IMR-90 (cell line): ENCODE results near the gene TMEM145. TPM values are rescaled to one million over a fixed set of nuclear protein-coding genes. Genes with fewer than 3 reads are reported as not detected.

Source experiments
- ATAC-seq: fragments of 200-7000 bp; cut with Tn5 transposase; 2 replicates; pipeline ENCODE4 v1.9.1; 2020; ENCODE audit warnings: low read depth, mild to moderate bottlenecking, moderate library complexity
- BruUV-seq: library from RNA; stranded (reverse); fragments of 400-500 nt; replicated peaks from 2 replicates; lab custom pipeline; 2021; lab: Mats Ljungman, UMichigan
- CTCF ChIA-PET: fragments of 300-600 bp; formaldehyde crosslinking; extraction: SDS; loops from one replicate; lab custom pipeline; 2021; ENCODE audit warnings: antibody characterized with exemption; lab: Yijun Ruan, JAX
- POLR2A ChIA-PET: fragments of 300-600 bp; sonication (Branson Sonifier 250); formaldehyde crosslinking; loops from one replicate; lab custom pipeline; 2022; ENCODE audit warnings: antibody characterized with exemption; ENCODE audit not compliant: unreplicated experiment; lab: Charles Lee
- DNase-seq: peaks from one replicate; pipeline ENCODE4 v3.0.0; 2013
- H2AFZ ChIP-seq: replicated peaks from 2 replicates; pipeline ENCODE3; 2013; ENCODE audit warnings: low read length, mild to moderate bottlenecking; ENCODE audit not compliant: poor library complexity
- H2AK5ac ChIP-seq: 2 replicates; pipeline ENCODE4 v1.6.1; 2013; ENCODE audit warnings: low read depth, low read length, inconsistent platforms
- H2AK9ac ChIP-seq: replicated peaks from 2 replicates; pipeline ENCODE3; 2013; ENCODE audit warnings: mild to moderate bottlenecking, low read depth, low read length, moderate library complexity; ENCODE audit not compliant: poor library complexity
- H2BK120ac ChIP-seq: 2 replicates; pipeline ENCODE4 v1.6.1; 2013; ENCODE audit warnings: low read depth, low read length, inconsistent platforms
- H2BK15ac ChIP-seq: 3 replicates; pipeline ENCODE4 v1.6.1; 2013; ENCODE audit warnings: low read depth, low read length, inconsistent platforms
- H2BK20ac ChIP-seq: 2 replicates; pipeline ENCODE4 v1.6.1; 2013; ENCODE audit warnings: low read depth, mild to moderate bottlenecking, inconsistent platforms, low read length, moderate library complexity
- H2BK5ac ChIP-seq: 2 replicates; pipeline ENCODE4 v1.6.1; 2013; ENCODE audit warnings: mild to moderate bottlenecking, low read depth, low read length, inconsistent platforms; ENCODE audit not compliant: poor library complexity, severe bottlenecking
- H3K14ac ChIP-seq: replicated peaks from 2 replicates; pipeline ENCODE4 v1.6.1; 2013; ENCODE audit warnings: low read depth, low read length, inconsistent platforms
- H3K18ac ChIP-seq: 2 replicates; pipeline ENCODE4 v1.6.1; 2013; ENCODE audit warnings: low read depth, low read length, control low read depth
- H3K23ac ChIP-seq: 2 replicates; pipeline ENCODE4 v1.6.1; 2013; ENCODE audit warnings: low read depth, low read length, inconsistent platforms
- H3K27ac ChIP-seq: 2 replicates; pipeline ENCODE4 v1.5.1; 2013; ENCODE audit warnings: mild to moderate bottlenecking, control low read depth, low read length; ENCODE audit not compliant: insufficient read depth
- H3K27me3 ChIP-seq: 2 replicates; pipeline ENCODE4 v1.6.1; 2013; ENCODE audit warnings: low read length; ENCODE audit not compliant: control insufficient read depth, insufficient read depth
- H3K36me3 ChIP-seq: 2 replicates; pipeline ENCODE4 v1.6.1; 2013; ENCODE audit warnings: low read length, mixed read lengths; ENCODE audit not compliant: control insufficient read depth, insufficient read depth
- H3K4ac ChIP-seq: 2 replicates; pipeline ENCODE4 v1.6.1; 2013; ENCODE audit warnings: low read depth, low read length, inconsistent platforms
- H3K4me1 ChIP-seq: 2 replicates; pipeline ENCODE4 v1.6.1; 2013; ENCODE audit warnings: low read length, mixed read lengths; ENCODE audit not compliant: control insufficient read depth, insufficient read depth
- H3K4me2 ChIP-seq: 2 replicates; pipeline ENCODE4 v1.6.1; 2013; ENCODE audit warnings: low read depth, mild to moderate bottlenecking, control low read depth, low read length, moderate library complexity
- H3K4me3 ChIP-seq: 2 replicates; pipeline ENCODE4 v1.5.1; 2013; ENCODE audit warnings: low read depth, mild to moderate bottlenecking, control low read depth, low read length, moderate library complexity; ENCODE audit not compliant: insufficient read depth
- H3K56ac ChIP-seq: 2 replicates; pipeline ENCODE4 v1.6.1; 2013; ENCODE audit warnings: low read length, inconsistent platforms; ENCODE audit not compliant: insufficient read depth; ENCODE audit errors: extremely low read depth
- H3K79me1 ChIP-seq, 2 experiments: 2 replicates each; pipeline ENCODE4 v1.6.1; 2013; ENCODE audit warnings: low read length in 2 of 2, inconsistent platforms in 1 of 2, low read depth in 1 of 2
- H3K9ac ChIP-seq: 2 replicates; pipeline ENCODE4 v1.6.1; 2013; ENCODE audit warnings: low read depth, low read length, control low read depth
- H3K9me1 ChIP-seq: 2 replicates; pipeline ENCODE4 v1.6.1; 2013; ENCODE audit warnings: low read length, inconsistent platforms; ENCODE audit not compliant: insufficient read depth
- H3K9me3 ChIP-seq: 2 replicates; pipeline ENCODE4 v1.6.1; 2013; ENCODE audit warnings: low read length; ENCODE audit not compliant: control insufficient read depth, insufficient read depth
- H4K20me1 ChIP-seq: 2 replicates; pipeline ENCODE4 v1.6.1; 2013; ENCODE audit warnings: low read length, inconsistent platforms; ENCODE audit not compliant: insufficient read depth
- H4K5ac ChIP-seq: 2 replicates; pipeline ENCODE4 v1.6.1; 2013; ENCODE audit warnings: mild to moderate bottlenecking, low read depth, low read length, control low read depth
- H4K8ac ChIP-seq, 2 experiments: 2 replicates each; pipeline ENCODE4 v1.6.1; 2013; ENCODE audit warnings: low read depth in 2 of 2, low read length in 2 of 2, control low read depth in 1 of 2, inconsistent platforms in 1 of 2
- H4K91ac ChIP-seq: 2 replicates; pipeline ENCODE4 v1.6.1; 2013; ENCODE audit warnings: low read depth, low read length, inconsistent platforms; ENCODE audit not compliant: insufficient read depth
- BHLHE40 ChIP-seq: fragments of 150-350 bp; IDR thresholded peaks from 2 replicates; pipeline ENCODE4 v1.6.1; 2016; ENCODE audit warnings: mild to moderate bottlenecking, low read depth, low read length
- CHD1 ChIP-seq: IDR thresholded peaks from 2 replicates; pipeline ENCODE4 v1.6.1; 2012; ENCODE audit warnings: low read depth, low read length, improper control_type of control experiment
- CTCF ChIP-seq: conservative IDR thresholded peaks from 2 replicates; pipeline ENCODE4 v1.5.1; 2012; ENCODE audit warnings: mild to moderate bottlenecking, low read depth, low read length, improper control_type of control experiment
- ELK1 ChIP-seq: fragments of 150-350 bp; IDR thresholded peaks from 2 replicates; pipeline ENCODE4 v1.6.1; 2016; ENCODE audit warnings: low read depth, mild to moderate bottlenecking, low read length, moderate library complexity, borderline replicate concordance
- FOS ChIP-seq: fragments of 150-350 bp; IDR thresholded peaks from 2 replicates; pipeline ENCODE4 v1.6.1; 2016; ENCODE audit warnings: low read depth, low read length
- MAFK ChIP-seq: IDR thresholded peaks from 2 replicates; pipeline ENCODE4 v1.6.1; 2012; ENCODE audit warnings: low read depth, low read length, improper control_type of control experiment
- MXI1 ChIP-seq: IDR thresholded peaks from 2 replicates; pipeline ENCODE4 v1.6.1; 2012; ENCODE audit warnings: low read depth, mild to moderate bottlenecking, low read length, moderate library complexity, borderline replicate concordance
- RCOR1 ChIP-seq: IDR thresholded peaks from 2 replicates; pipeline ENCODE4 v1.6.1; 2012; ENCODE audit warnings: mild to moderate bottlenecking, low read length, improper control_type of control experiment; ENCODE audit not compliant: insufficient replicate concordance
- SMC3 ChIP-seq: fragments of 150-350 bp; IDR thresholded peaks from 2 replicates; pipeline ENCODE4 v1.6.1; 2016; ENCODE audit warnings: low read depth, mild to moderate bottlenecking, antibody characterized with exemption, low read length, moderate library complexity
- USF2 ChIP-seq: fragments of 150-350 bp; IDR thresholded peaks from 2 replicates; pipeline ENCODE4 v1.6.1; 2017; ENCODE audit warnings: mild to moderate bottlenecking, antibody characterized with exemption, low read length, low read depth
- WGBS, 2 experiments: methylation state at CpG; one replicate each; pipeline versions ENCODE4 v1.1.5 to v1.1.7; 2013; ENCODE audit warnings: missing lambda C conversion rate in 2 of 2; ENCODE audit not compliant: insufficient read length in 1 of 2; ENCODE audit errors: extremely low coverage in 2 of 2; 5-methylcytosine and 5-hydroxymethylcytosine counted together
- dilution Hi-C: fragments of 300-500 bp; cut with HindIII; formaldehyde crosslinking; loops from one replicate; pipeline ENCODE4 v1.14.3; 2018; ENCODE audit warnings: low sequenced_read_pairs; ENCODE audit not compliant: unreplicated experiment
- in situ Hi-C: fragments of 300-500 bp; cut with MboI; formaldehyde crosslinking; loops from 3 replicates; pipeline ENCODE4 v1.14.3; 2019; ENCODE audit warnings: low sequenced_read_pairs, inconsistent platforms, mixed read lengths
- intact Hi-C: fragments of 100-400 bp; cut with micrococcal nuclease; formaldehyde crosslinking; loops from 2 replicates; pipeline ENCODE4 v1.10.0; 2022
- polyA plus RNA-seq, 3 experiments: library from polyadenylated mRNA; depleted of rRNA; stranded (reverse); fragments of >200 nt; gene quantifications; 2 replicates each; pipeline ENCODE4 v1.2.3, GENCODE V29; 2012; ENCODE audit warnings: low replicate concordance in 1 of 3
- total RNA-seq: library from RNA; depleted of rRNA; stranded (reverse); fragments of >200 nt; gene quantifications from 2 replicates; pipeline ENCODE4 v1.2.3, GENCODE V29; 2012

TMEM145 gene
- total and polyA plus RNA-seq, 2 of the 4 experiments (the other 2 are of a cell fraction) = under 0.01 to 0.41 TPM

- no peak for TF ChIP-seq CHD1
These were observed 44.9 kb upstream of the TMEM145 start (continued) for GRCh38 chr19:42268142-42268703.

GRCh38 chr19:42268704-42269477 lies 44.2 kb upstream of the TMEM145 start, which contains the start of gene CIC:
Gene CIC, plus strand, starts transcription at chr19:42269252. Its CDS starts 2,532 bp downstream, at chr19:42271784.
- Histone ChIP-seq H3K4ac (peak within 1 kb of the TSS; percentile 99), H3K27ac (peak within 1 kb of the TSS; percentile 90), H4K5ac (peak within 1 kb of the TSS; percentile 55), H4K20me1 (0 out of 2 replicates have a peak, but pooled peaks cover under 1% of the 10 kb centered on the region), H3K18ac (peak within 1 kb of the TSS; percentile 85), H2BK5ac (peak within 1 kb of the TSS; percentile 95), H3K79me1 (peaks cover 15 to 35% of the 10 kb centered on the region in 2 experiments), H2AK9ac (peak within 1 kb of the TSS; percentile 99), H4K8ac (peak within 1 kb of the TSS; percentile 58 to 98), H3K27me3 (no peaks in the 10 kb centered on the region), H3K9me1 (peaks cover 4% of the 10 kb centered on the region), H3K14ac (peak within 1 kb of the TSS; percentile 99), H3K56ac (peak within 1 kb of the TSS; percentile 99), H3K9ac (peak within 1 kb of the TSS; percentile 93), H2BK20ac (peak within 1 kb of the TSS; percentile 92), H2AK5ac (peak within 1 kb of the TSS; percentile 100), H3K23ac (peak within 1 kb of the TSS; percentile 97), H4K91ac (peak within 1 kb of the TSS; percentile 98), H2BK120ac (peak within 1 kb of the TSS; percentile 98), H3K36me3 (peaks cover 9% of the 10 kb centered on the region), H3K4me2 (peak within 1 kb of the TSS; percentile 95), H3K9me3 (no peaks in the 10 kb centered on the region), H2AFZ (peak within 1 kb of the TSS; percentile 99), H3K4me1 (peaks cover 10% of the 10 kb centered on the region), H2BK15ac (peak within 1 kb of the TSS; percentile 84; the same call in 2 of the 3 replicates), H3K4me3 (peak within 1 kb of the TSS; percentile 71)
- ATAC-seq = peak; percentile 88
- ChIA-PET CTCF (interaction anchor here (2.7 kb wide), 1 partner anchor 11 kb away, joined by 12 read pairs; no protein-coding TSS in a partner anchor), POLR2A (no interaction called here)
- intact Hi-C loops (no loop called here), in situ Hi-C loops (no loop called here), dilution Hi-C loops (no loop called here)
- no TSS peak for BruUV-seq
- 1% methylated on average over 12 of the region's 52 CpGs; no CpG with 5 or more reads in 1 of the 2 experiments for WGBS, 2 experiments
- peak; percentile 100 for DNase-seq
- TF ChIP-seq MXI1 = no peak
- TF ChIP-seq MAFK = no peak
- no peak for TF ChIP-seq CHD1
- no peak for TF ChIP-seq ELK1
- TF ChIP-seq FOS = peak; percentile 87; the same call in 1 of the 2 replicates
- TF ChIP-seq RCOR1 = no peak
- TF ChIP-seq CTCF = 0 out of 2 replicates have a peak, but pooled peaks have one; percentile 0
- no peak for TF ChIP-seq BHLHE40
- peak; percentile 55; the same call in 1 of the 2 replicates for TF ChIP-seq USF2
- no peak for TF ChIP-seq SMC3
